Measurements from ENCODE around the gene HSPA1B.
"Not testable (repeated sequence)": the region's sequence is repeated elsewhere in the genome, so short reads cannot be mapped to it uniquely, and the experiment has no call there.

HSPA1B gene

GRCh38 chr6:31829633-31830283 is 2.2 kb downstream of the HSPA1B start:
- no peak for DNase-seq

GRCh38 chr6:31830886-31831335 is 3.4 kb downstream of the HSPA1B start:
- no peak for DNase-seq

GRCh38 chr6:31831350-31832215 is 4.0 kb downstream of the HSPA1B start:
- no peak for DNase-seq

GRCh38 chr6:31834367-31835250 is 7.1 kb downstream of the HSPA1B start:
- DNase-seq, result peak; percentile 75 to 79

- DNase-seq, result no peak
These were observed 8.5 kb downstream of the HSPA1B start for GRCh38 chr6:31836047-31836473.

- no peak for DNase-seq
These were observed 9.2 kb downstream of the HSPA1B start for GRCh38 chr6:31836474-31837368.

GRCh38 chr6:31837369-31838113 is 10.0 kb downstream of the HSPA1B start:
- no peak for DNase-seq

- DNase-seq, result not testable (repeated sequence)
These were observed 10.6 kb downstream of the HSPA1B start for GRCh38 chr6:31838114-31838553.

GRCh38 chr6:31838968-31839367 is 11.4 kb downstream of the HSPA1B start:
- DNase-seq, result no peak

GRCh38 chr6:31839779-31840126 is 12.2 kb downstream of the HSPA1B start:
- DNase-seq, result not testable (repeated sequence)

- DNase-seq, result no peak
These were observed 14.5 kb downstream of the HSPA1B start for GRCh38 chr6:31842053-31842452.

- no peak for DNase-seq
These were observed 17.0 kb downstream of the HSPA1B start for GRCh38 chr6:31844507-31844906.

- no peak for DNase-seq
These were observed 19.9 kb downstream of the HSPA1B start for GRCh38 chr6:31847276-31847978.

- no peak for DNase-seq
These were observed 23.4 kb downstream of the HSPA1B start for GRCh38 chr6:31850765-31851484.

- DNase-seq, result no peak
These were observed 23.9 kb downstream of the HSPA1B start for GRCh38 chr6:31851485-31851832.

GRCh38 chr6:31851980-31852718 is 24.6 kb downstream of the HSPA1B start:
- not testable (repeated sequence) for DNase-seq

GRCh38 chr6:31857774-31858173 is 30.2 kb downstream of the HSPA1B start:
- DNase-seq, result not testable (repeated sequence)

- no peak for DNase-seq
These were observed 31.2 kb downstream of the HSPA1B start for GRCh38 chr6:31858707-31859106.

GRCh38 chr6:31859923-31860322 is 32.4 kb downstream of the HSPA1B start:
- DNase-seq, result no peak

All from activated CD4-positive, alpha-beta T cell treated with anti-CD3 and anti-CD28 coated beads, Interleukin-2, amount 50 U/mL, for 4 hours (primary cell).